K562 (cell line): ENCODE results near the gene USP38. TPM values are rescaled to one million over a fixed set of nuclear protein-coding genes. Genes with fewer than 3 reads are reported as not detected.

Source experiments
- ATAC-seq: fragments of 200-7000 bp; cut with Tn5 transposase; 3 replicates; pipeline ENCODE4 v1.9.1; 2020; ENCODE audit warnings: moderate library complexity
- BruUV-seq: library from RNA; stranded (reverse); fragments of 400-500 nt; replicated peaks from 2 replicates; lab custom pipeline; 2021; lab: Mats Ljungman, UMichigan
- CTCF ChIA-PET: fragments of 300-600 bp; formaldehyde crosslinking; extraction: SDS; loops from one replicate; lab custom pipeline; 2021; ENCODE audit warnings: low intra/inter-chr PET ratio; lab: Yijun Ruan, JAX
- POLR2A ChIA-PET: fragments of 300-600, 350-650 bp; sonication (Branson Sonifier 250); formaldehyde crosslinking; extraction: SDS; loops from one replicate; lab custom pipeline; 2021; ENCODE audit warnings: antibody characterized with exemption, inconsistent platforms; lab: Yijun Ruan, JAX
- DNase-seq, 4 experiments: peaks; one replicate each; pipeline versions ENCODE4 v3.0.0 to v3.0.0-alpha.2; 2011 to 2018; ENCODE audit warnings: low spot score in 3 of 4, mixed read lengths in 3 of 4; ENCODE audit errors: extremely low read depth in 1 of 4
- FAIRE-seq: peaks from 2 replicates; lab custom pipeline; 2011; peaks lifted over from hg19 to GRCh38; lab: Jason Lieb, UNC
- H2AFZ ChIP-seq: 2 replicates; pipeline ENCODE4 v1.6.0; 2011; ENCODE audit warnings: low read depth, low read length, control low read depth, inconsistent platforms
- H3K27ac ChIP-seq: fragments of 200-600 bp; 3 replicates; pipeline ENCODE4 v1.8.0; 2011; ENCODE audit warnings: low read depth, mild to moderate bottlenecking, control low read depth, inconsistent platforms, low read length, moderate library complexity, mixed read lengths; ENCODE audit errors: extremely low read depth
- H3K27me3 ChIP-seq, 2 experiments: fragments of 300-600 bp in 1 of 2; 2 replicates in 1 of 2; 3 replicates in 1 of 2; pipeline versions ENCODE4 v1.6.0 to v1.8.0; 2011; ENCODE audit warnings: inconsistent platforms in 2 of 2, low read length in 2 of 2, mild to moderate bottlenecking in 1 of 2, mixed read lengths in 1 of 2, moderate library complexity in 1 of 2; ENCODE audit not compliant: control insufficient read depth in 2 of 2, insufficient read depth in 2 of 2
- H3K36me3 ChIP-seq: fragments of 300-600 bp; 3 replicates; pipeline ENCODE4 v1.8.0; 2011; ENCODE audit warnings: mild to moderate bottlenecking, low read length, inconsistent platforms; ENCODE audit not compliant: control insufficient read depth, insufficient read depth
- H3K4me1 ChIP-seq, 2 experiments: fragments of 200-600 bp in 1 of 2; replicated peaks in 1 of 2; 2 replicates in 1 of 2; 3 replicates in 1 of 2; pipeline versions ENCODE4 v1.5.1 to v1.8.0; 2011; ENCODE audit warnings: inconsistent platforms in 2 of 2, low read length in 2 of 2, mild to moderate bottlenecking in 1 of 2, mixed read lengths in 1 of 2, moderate library complexity in 1 of 2; ENCODE audit not compliant: control insufficient read depth in 2 of 2, insufficient read depth in 2 of 2
- H3K4me2 ChIP-seq: 2 replicates; pipeline ENCODE4 v1.6.1; 2011; ENCODE audit warnings: low read length, control low read depth, inconsistent platforms, mixed read lengths; ENCODE audit not compliant: insufficient read depth
- H3K4me3 ChIP-seq: fragments of 200-600 bp; sonication (generic), shearing (Covaris generic); 2 replicates; pipeline ENCODE4 v1.5.1; 2016; ENCODE audit warnings: control low read depth, inconsistent platforms
- H3K79me2 ChIP-seq: fragments of 200-600 bp; 3 replicates; pipeline ENCODE4 v1.8.0; 2011; ENCODE audit warnings: low read length, inconsistent platforms; ENCODE audit not compliant: control insufficient read depth, insufficient read depth
- H3K9ac ChIP-seq, 2 experiments: 2 replicates each; pipeline versions ENCODE4 v1.6.0 to v1.6.1; 2011; ENCODE audit warnings: low read depth in 2 of 2, low read length in 2 of 2, control low read depth in 1 of 2, inconsistent platforms in 1 of 2, mild to moderate bottlenecking in 1 of 2, mixed read lengths in 1 of 2; ENCODE audit not compliant: insufficient read depth in 1 of 2
- H3K9me1 ChIP-seq: one replicate; pipeline ENCODE4 v1.6.0; 2011; ENCODE audit warnings: inconsistent platforms, mild to moderate bottlenecking, low read length, moderate library complexity; ENCODE audit not compliant: control insufficient read depth, insufficient read depth
- H3K9me3 ChIP-seq: replicated peaks from 2 replicates; pipeline ENCODE4 v1.5.1; 2011; ENCODE audit warnings: low read depth, low read length, inconsistent platforms; ENCODE audit not compliant: control insufficient read depth, insufficient read depth
- H4K20me1 ChIP-seq: replicated peaks from 2 replicates; pipeline ENCODE4 v1.6.1; 2011; ENCODE audit warnings: low read length, inconsistent platforms, mixed read lengths; ENCODE audit not compliant: control insufficient read depth, insufficient read depth
- FOXK1 ChIP-seq: sonication (generic); formaldehyde crosslinking; IDR thresholded peaks from 2 replicates; pipeline ENCODE4 v1.8.0; 2022; ENCODE audit warnings: missing genetic modification reagents, mild to moderate bottlenecking, borderline replicate concordance
- SAP30 ChIP-seq: fragments of 200-600 bp; sonication (generic); IDR thresholded peaks from 2 replicates; pipeline ENCODE4 v1.6.1; 2012; ENCODE audit warnings: borderline replicate concordance, low read depth, mild to moderate bottlenecking, moderate library complexity, low read length, control low read depth, inconsistent platforms; ENCODE audit not compliant: insufficient read depth, poor library complexity, severe bottlenecking
- U2AF2 ChIP-seq: fragments of 200-400 bp; formaldehyde crosslinking; optimal IDR thresholded peaks from 2 replicates; pipeline ENCODE3; 2017; ENCODE audit warnings: low read depth, mild to moderate bottlenecking, low read length
- YY1 ChIP-seq, 3 experiments: IDR thresholded peaks; 2 replicates each; pipeline ENCODE4 v1.6.1; 2011; ENCODE audit warnings: low read length in 2 of 3, mild to moderate bottlenecking in 2 of 3, moderate library complexity in 2 of 3, borderline replicate concordance in 1 of 3, control low read depth in 1 of 3, low read depth in 1 of 3; ENCODE audit not compliant: insufficient read depth in 3 of 3, insufficient replicate concordance in 2 of 3, control insufficient read depth in 1 of 3, insufficient read length in 1 of 3; ENCODE audit errors: extremely low read depth in 1 of 3
- ZFP30 ChIP-seq: fragments of 250-450 bp; sonication (Bioruptor Pico); IDR thresholded peaks from 2 replicates; pipeline ENCODE4 v1.8.0; 2022; ENCODE audit warnings: moderate library complexity, mild to moderate bottlenecking, inconsistent platforms, borderline replicate concordance
- ZNF408 ChIP-seq: fragments of 250-450 bp; sonication (Bioruptor Pico); IDR thresholded peaks from 2 replicates; pipeline ENCODE4 v1.4.0; 2020; ENCODE audit warnings: low read depth, mild to moderate bottlenecking, moderate library complexity
- ZNF766 ChIP-seq: fragments of 200-800 bp; sonication (Bioruptor generic); conservative IDR thresholded peaks from 2 replicates; pipeline ENCODE4 v1.6.1; 2016; ENCODE audit warnings: missing genetic modification characterization, missing compliant biosample characterization
- WGBS: fragments of 100-300 bp; shearing (Covaris generic); methylation state at CpG from one replicate; pipeline ENCODE4 v1.1.6; 2016; ENCODE audit warnings: low coverage, mixed read lengths; ENCODE audit not compliant: insufficient coverage; ENCODE audit errors: missing lambda C conversion rate; 5-methylcytosine and 5-hydroxymethylcytosine counted together
- in situ Hi-C: fragments of 300-500 bp; cut with MboI; formaldehyde crosslinking; loops from 4 replicates; pipeline ENCODE4 v1.15.0; 2018; ENCODE audit warnings: inconsistent platforms, mixed read lengths
- intact Hi-C: fragments of 100-400 bp; cut with micrococcal nuclease; formaldehyde crosslinking; loops from 2 replicates; pipeline ENCODE4 v1.14.2; 2022
- polyA plus RNA-seq, 8 experiments: library from polyadenylated mRNA; depleted of rRNA in 4 of 8; stranded (reverse) in 5 of 8; unstranded in 3 of 8; fragments of >200 nt; fragmentation: Nextera tagmentation in 2 of 8; fragmentation: Illumina TruSeq in 1 of 8; extraction: Ambion mirVana in 2 of 8; extraction: Trizol in 1 of 8; gene quantifications; 2 replicates each; pipeline versions ENCODE4 v1.2.1 to v1.2.3, GENCODE V29; 2011 to 2014; ENCODE audit warnings: inconsistent platforms in 1 of 8, missing spikeins in 1 of 8
- total RNA-seq, 7 experiments: library from RNA; depleted of rRNA in 6 of 7; stranded (reverse); fragments of >200 nt in 6 of 7; fragmentation: Illumina TruSeq in 2 of 7; extraction: Trizol in 2 of 7; gene quantifications; 2 replicates each; pipeline versions ENCODE4 v1.2.1 to v1.2.3, GENCODE V29; 2011 to 2021; ENCODE audit warnings: low replicate concordance in 1 of 7
- TF ChIP-seq, protein P1 (sequence below), 2 experiments: fragments of 450-650 bp; formaldehyde crosslinking in 1 of 2; IDR thresholded peaks; 2 replicates each; pipeline versions ENCODE4 v1.4.0 to v1.6.1; 2014 to 2020; ENCODE audit warnings: mild to moderate bottlenecking in 2 of 2, borderline replicate concordance in 1 of 2, low read depth in 1 of 2
- TF ChIP-seq, protein P2 (sequence below): fragments of 250-450 bp; sonication (Bioruptor Pico); IDR thresholded peaks from 2 replicates; pipeline ENCODE4 v1.5.0; 2021
- TF ChIP-seq, protein P3 (sequence below), 2 experiments: fragments of 250-450 bp in 1 of 2; fragments of 450-650 bp in 1 of 2; sonication (Bioruptor Pico) in 1 of 2; IDR thresholded peaks; 2 replicates each; pipeline versions ENCODE4 v1.6.1 to v1.8.0; 2016 to 2021; ENCODE audit warnings: mild to moderate bottlenecking in 2 of 2, moderate library complexity in 2 of 2, missing compliant biosample characterization in 1 of 2, missing genetic modification characterization in 1 of 2

Gene USP38
- total and polyA plus RNA-seq, 9 of the 15 experiments (the other 6 are each of a cell fraction or from before 2014, with no cell fraction given): 4.2 to 20.6 (median 11.2) TPM

DNA sequence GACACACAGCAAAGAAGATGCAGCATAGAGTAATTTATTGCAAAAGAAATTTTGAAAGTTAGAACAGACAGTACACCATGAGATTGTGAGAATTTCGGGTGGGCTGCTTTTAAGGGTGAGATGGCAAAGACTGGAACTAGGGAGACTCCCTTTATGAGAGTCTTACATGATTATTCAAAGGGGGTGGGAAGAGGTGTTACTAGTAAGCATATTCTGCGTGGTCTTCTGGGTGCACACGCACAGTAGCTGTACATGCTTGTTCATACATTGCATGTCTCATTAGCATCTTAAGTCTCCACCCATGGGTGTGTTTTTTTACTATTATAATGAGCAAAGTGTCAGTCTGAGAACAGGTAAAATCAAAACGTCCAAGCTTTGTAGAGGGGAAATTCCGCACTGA is 49.4 kb upstream of the USP38 start:
- no peak overlapping the region for H3K4me2 ChIP-seq
- FAIRE-seq (no peak), DNase-seq (no peak), ATAC-seq (no peak)
- no TSS peak for BruUV-seq
- H2AFZ ChIP-seq: no peak overlapping the region
- H3K27ac ChIP-seq: no peak overlapping the region
- H3K9ac ChIP-seq: no peak overlapping the region
- in situ Hi-C loops: no loop called here
- no peaks in the 10 kb centered on the region; a peak in 1 of 5 replicates for H3K27me3 ChIP-seq
- H3K9me1 ChIP-seq: no peaks in the 10 kb centered on the region
- H3K36me3 ChIP-seq: no peaks in the 10 kb centered on the region
- H3K4me1 ChIP-seq: no peaks in the 10 kb centered on the region
- intact Hi-C loops: no loop called here
- POLR2A ChIA-PET: no interaction called here
- no peaks in the 10 kb centered on the region for H4K20me1 ChIP-seq
- H3K79me2 ChIP-seq: no peaks in the 10 kb centered on the region
- 2% methylated on average over 5 of the region's 5 CpGs for WGBS
- no peak overlapping the region for H3K4me3 ChIP-seq
- H3K9me3 ChIP-seq: no peaks in the 10 kb centered on the region
- CTCF ChIA-PET: no interaction called here
- TF ChIP-seq, protein P1, sequence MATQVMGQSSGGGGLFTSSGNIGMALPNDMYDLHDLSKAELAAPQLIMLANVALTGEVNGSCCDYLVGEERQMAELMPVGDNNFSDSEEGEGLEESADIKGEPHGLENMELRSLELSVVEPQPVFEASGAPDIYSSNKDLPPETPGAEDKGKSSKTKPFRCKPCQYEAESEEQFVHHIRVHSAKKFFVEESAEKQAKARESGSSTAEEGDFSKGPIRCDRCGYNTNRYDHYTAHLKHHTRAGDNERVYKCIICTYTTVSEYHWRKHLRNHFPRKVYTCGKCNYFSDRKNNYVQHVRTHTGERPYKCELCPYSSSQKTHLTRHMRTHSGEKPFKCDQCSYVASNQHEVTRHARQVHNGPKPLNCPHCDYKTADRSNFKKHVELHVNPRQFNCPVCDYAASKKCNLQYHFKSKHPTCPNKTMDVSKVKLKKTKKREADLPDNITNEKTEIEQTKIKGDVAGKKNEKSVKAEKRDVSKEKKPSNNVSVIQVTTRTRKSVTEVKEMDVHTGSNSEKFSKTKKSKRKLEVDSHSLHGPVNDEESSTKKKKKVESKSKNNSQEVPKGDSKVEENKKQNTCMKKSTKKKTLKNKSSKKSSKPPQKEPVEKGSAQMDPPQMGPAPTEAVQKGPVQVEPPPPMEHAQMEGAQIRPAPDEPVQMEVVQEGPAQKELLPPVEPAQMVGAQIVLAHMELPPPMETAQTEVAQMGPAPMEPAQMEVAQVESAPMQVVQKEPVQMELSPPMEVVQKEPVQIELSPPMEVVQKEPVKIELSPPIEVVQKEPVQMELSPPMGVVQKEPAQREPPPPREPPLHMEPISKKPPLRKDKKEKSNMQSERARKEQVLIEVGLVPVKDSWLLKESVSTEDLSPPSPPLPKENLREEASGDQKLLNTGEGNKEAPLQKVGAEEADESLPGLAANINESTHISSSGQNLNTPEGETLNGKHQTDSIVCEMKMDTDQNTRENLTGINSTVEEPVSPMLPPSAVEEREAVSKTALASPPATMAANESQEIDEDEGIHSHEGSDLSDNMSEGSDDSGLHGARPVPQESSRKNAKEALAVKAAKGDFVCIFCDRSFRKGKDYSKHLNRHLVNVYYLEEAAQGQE (IDR thresholded peaks at IDR 0.05; ENCODE audit: borderline replicate concordance): no peak
- TF ChIP-seq, protein P1 (CRISPR knock-in tag; IDR thresholded peaks at IDR 0.05; ENCODE audit: low read depth): no peak
- TF ChIP-seq SAP30 (no peak), YY1 (IDR thresholded peaks at IDR 0.05; ENCODE audit: borderline replicate concordance in 1 of 3, control insufficient read depth in 1 of 3, extremely low read depth in 1 of 3, insufficient read depth in 3 of 3, insufficient read length in 1 of 3, insufficient replicate concordance in 2 of 3, low read depth in 1 of 3, low read length in 2 of 3) (no peak), ZFP30 (CRISPR knock-in tag) (no peak), ZNF766 (CRISPR knock-in tag) (no peak), FOXK1 (CRISPR knock-in tag) (no peak), ZNF408 (CRISPR knock-in tag) (no peak), U2AF2 (no peak)
- TF ChIP-seq, protein P2, sequence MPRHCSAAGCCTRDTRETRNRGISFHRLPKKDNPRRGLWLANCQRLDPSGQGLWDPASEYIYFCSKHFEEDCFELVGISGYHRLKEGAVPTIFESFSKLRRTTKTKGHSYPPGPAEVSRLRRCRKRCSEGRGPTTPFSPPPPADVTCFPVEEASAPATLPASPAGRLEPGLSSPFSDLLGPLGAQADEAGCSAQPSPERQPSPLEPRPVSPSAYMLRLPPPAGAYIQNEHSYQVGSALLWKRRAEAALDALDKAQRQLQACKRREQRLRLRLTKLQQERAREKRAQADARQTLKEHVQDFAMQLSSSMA (CRISPR knock-in tag): no peak
- TF ChIP-seq, protein P3, sequence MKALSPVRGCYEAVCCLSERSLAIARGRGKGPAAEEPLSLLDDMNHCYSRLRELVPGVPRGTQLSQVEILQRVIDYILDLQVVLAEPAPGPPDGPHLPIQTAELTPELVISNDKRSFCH (CRISPR knock-in tag; IDR thresholded peaks at IDR 0.05): no peak
- TF ChIP-seq, protein P3 (tag; IDR thresholded peaks at IDR 0.05): no peak
